Type B pancreatic cell (in vitro differentiated cells): ENCODE measurements around the gene NUDT3. TPM values are rescaled to one million over a fixed set of nuclear protein-coding genes. Genes with fewer than 3 reads are reported as not detected.

Source experiments
- DNase-seq: peaks from one replicate; pipeline ENCODE4 v3.0.0; 2021; ENCODE audit warnings: mixed read lengths; ENCODE audit not compliant: unreplicated experiment; ENCODE audit errors: extremely low spot score
- H3K27ac Mint-ChIP-seq: 2 replicates; pipeline ENCODE4 v1.8.0; 2021; ENCODE audit warnings: mild to moderate bottlenecking, mixed read lengths
- H3K27me3 Mint-ChIP-seq: 2 replicates; pipeline ENCODE4 v1.8.0; 2021; ENCODE audit warnings: mixed read lengths
- H3K36me3 Mint-ChIP-seq: 2 replicates; pipeline ENCODE4 v1.8.0; 2021; ENCODE audit warnings: mixed read lengths
- H3K4me1 Mint-ChIP-seq: one replicate; pipeline ENCODE4 v1.8.0; 2021; ENCODE audit warnings: mixed read lengths; ENCODE audit not compliant: unreplicated experiment
- H3K4me3 Mint-ChIP-seq: 2 replicates; pipeline ENCODE4 v1.8.0; 2021; ENCODE audit warnings: mild to moderate bottlenecking, mixed read lengths
- H3K9me3 Mint-ChIP-seq: 2 replicates; pipeline ENCODE4 v1.8.0; 2021; ENCODE audit warnings: mixed read lengths
- CTCF ChIP-seq: fragments of 200-600 bp; sonication (generic); conservative IDR thresholded peaks from 2 replicates; pipeline ENCODE4 v1.5.0; 2021; ENCODE audit warnings: antibody characterized with exemption, mild to moderate bottlenecking
- total RNA-seq: library from RNA; stranded (reverse); gene quantifications from 2 replicates; pipeline ENCODE4 v1.2.1, GENCODE V29; 2021; ENCODE audit warnings: low replicate concordance

NUDT3 gene
- total RNA-seq, 1 donor from 2014 or later, result 31.9 TPM

GRCh38 chr6:34315256-34315655, 77.2 kb downstream of the NUDT3 start:
- Mint-ChIP-seq H3K4me1 (peaks cover 53% of the 10 kb centered on the region), H3K9me3 (peaks cover 11% of the 10 kb centered on the region), H3K4me3 (peak overlapping the region; percentile 0), H3K36me3 (peaks cover 8% of the 10 kb centered on the region), H3K27me3 (no peaks in the 10 kb centered on the region), H3K27ac (peak overlapping the region; percentile 75)
- TF ChIP-seq CTCF, result no peak
- DNase-seq, result no peak

- Mint-ChIP-seq H3K4me3 (no peak overlapping the region), H3K27me3 (no peaks in the 10 kb centered on the region), H3K9me3 (no peaks in the 10 kb centered on the region), H3K27ac (no peak overlapping the region), H3K36me3 (no peaks in the 10 kb centered on the region), H3K4me1 (peaks cover 33% of the 10 kb centered on the region)
- DNase-seq, result no peak
- no peak for TF ChIP-seq CTCF
These were observed 80.2 kb downstream of the NUDT3 start for GRCh38 chr6:34312259-34312658.

- Mint-ChIP-seq H3K4me1 (peaks cover 22% of the 10 kb centered on the region), H3K9me3 (no peaks in the 10 kb centered on the region), H3K4me3 (no peak overlapping the region), H3K27me3 (no peaks in the 10 kb centered on the region), H3K36me3 (no peaks in the 10 kb centered on the region), H3K27ac (no peak overlapping the region)
- DNase-seq, result no peak
- no peak for TF ChIP-seq CTCF
These were observed 81.7 kb downstream of the NUDT3 start for GRCh38 chr6:34310817-34311216.

GRCh38 chr6:34308483-34308882, 84.0 kb downstream of the NUDT3 start:
- no peak for DNase-seq
- H3K36me3 Mint-ChIP-seq, result no peaks in the 10 kb centered on the region
- TF ChIP-seq CTCF, result no peak
- H3K4me1 Mint-ChIP-seq, result peaks cover 12% of the 10 kb centered on the region
- H3K27me3 Mint-ChIP-seq, result no peaks in the 10 kb centered on the region
- peak overlapping the region; percentile 27 for H3K4me3 Mint-ChIP-seq
- H3K27ac Mint-ChIP-seq, result peak overlapping the region; percentile 88
- no peaks in the 10 kb centered on the region for H3K9me3 Mint-ChIP-seq

GRCh38 chr6:34305982-34306708, 86.3 kb downstream of the NUDT3 start:
- TF ChIP-seq CTCF, result no peak
- Mint-ChIP-seq H3K27me3 (no peaks in the 10 kb centered on the region), H3K4me3 (no peak overlapping the region), H3K36me3 (no peaks in the 10 kb centered on the region), H3K9me3 (no peaks in the 10 kb centered on the region), H3K27ac (peak overlapping the region; percentile 23), H3K4me1 (peaks cover 6% of the 10 kb centered on the region)
- DNase-seq, result no peak
